Subcutaneous adipose tissue (tissue), 4 donors: ENCODE data around the gene RCOR2. TPM values are rescaled to one million over a fixed set of nuclear protein-coding genes. Genes with fewer than 3 reads are reported as not detected.

ENCODE experiments used
- CTCF ChIP-seq: fragments of 450-650 bp; IDR thresholded peaks from one replicate; pipeline ENCODE4 v1.5.1; 2016; ENCODE audit warnings: low read depth, mild to moderate bottlenecking, control low read depth, antibody characterized with exemption, moderate library complexity
- total RNA-seq, 4 donors: library from RNA; depleted of rRNA; stranded (reverse); fragments of >200 nt; gene quantifications; one replicate each; pipeline ENCODE4 v1.1.0, GENCODE V29; 2016

RCOR2 gene
- total RNA-seq, 4 donors from 2014 or later, result 0.88 TPM; not detected in 3

GRCh38 chr11:63914896-63915691 is 1.9 kb downstream of the RCOR2 start:
- no peak for TF ChIP-seq CTCF

GRCh38 chr11:63913866-63914830 is 2.8 kb downstream of the RCOR2 start:
- TF ChIP-seq CTCF, result no peak

GRCh38 chr11:63912678-63913077 is 4.3 kb downstream of the RCOR2 start:
- TF ChIP-seq CTCF, result no peak

GRCh38 chr11:63911876-63912275 is 5.1 kb downstream of the RCOR2 start:
- TF ChIP-seq CTCF, result no peak

GRCh38 chr11:63911440-63911839 is 5.5 kb downstream of the RCOR2 start:
- no peak for TF ChIP-seq CTCF

- TF ChIP-seq CTCF, result no peak
These were observed 6.3 kb downstream of the RCOR2 start for GRCh38 chr11:63910675-63911074.
